Lung (tissue), 12 donors: ENCODE measurements around the gene CD58. TPM values are rescaled to one million over a fixed set of nuclear protein-coding genes. Genes with fewer than 3 reads are reported as not detected.

Experiments used
- ATAC-seq: fragments of 200-7000 bp; cut with Tn5 transposase; one replicate; pipeline ENCODE4 v1.9.1; 2020; ENCODE audit warnings: moderate number of reproducible peaks; ENCODE audit not compliant: insufficient read depth, low FRiP score
- DNase-seq, 3 donors: peaks; one replicate each; pipeline ENCODE4 v3.0.0-alpha.2; 2013 to 2017
- H3K27ac ChIP-seq, 2 donors: one replicate each; pipeline ENCODE4 v1.5.1; 2013; ENCODE audit warnings: mild to moderate bottlenecking in 2 of 2, moderate library complexity in 2 of 2, control low read depth in 1 of 2, inconsistent platforms in 1 of 2, low read depth in 1 of 2, low read length in 1 of 2
- H3K27me3 ChIP-seq, 3 donors: one replicate each; pipeline ENCODE4 v1.5.1; 2013; ENCODE audit warnings: low read length in 2 of 3; ENCODE audit not compliant: control insufficient read depth in 3 of 3, insufficient read depth in 3 of 3
- H3K36me3 ChIP-seq, 4 donors: one replicate each; pipeline ENCODE4 v1.5.1; 2013; ENCODE audit warnings: low read length in 4 of 4, mild to moderate bottlenecking in 1 of 4, moderate library complexity in 1 of 4; ENCODE audit not compliant: control insufficient read depth in 4 of 4, insufficient read depth in 4 of 4
- H3K4me1 ChIP-seq, 5 donors: one replicate each; pipeline ENCODE4 v1.5.1; 2013; ENCODE audit warnings: low read length in 5 of 5, mild to moderate bottlenecking in 2 of 5, moderate library complexity in 1 of 5; ENCODE audit not compliant: control insufficient read depth in 5 of 5, insufficient read depth in 5 of 5
- H3K4me3 ChIP-seq: one replicate; pipeline ENCODE4 v1.5.1; 2013; ENCODE audit warnings: mild to moderate bottlenecking, control low read depth, moderate library complexity
- H3K9ac ChIP-seq, 2 donors: one replicate each; pipeline ENCODE4 v1.5.1; 2013; ENCODE audit warnings: low read length in 2 of 2, control low read depth in 1 of 2; ENCODE audit not compliant: insufficient read depth in 1 of 2
- H3K9me3 ChIP-seq, 4 donors: one replicate each; pipeline ENCODE4 v1.5.1; 2013; ENCODE audit warnings: low read length in 3 of 4, mild to moderate bottlenecking in 1 of 4, moderate library complexity in 1 of 4; ENCODE audit not compliant: control insufficient read depth in 4 of 4, insufficient read depth in 3 of 4
- WGBS, 2 donors: extraction: QIAGEN DNeasy Blood & Tissue Kit; methylation state at CpG; one replicate each; pipeline ENCODE4 v1.1.7; 2013; 5-methylcytosine and 5-hydroxymethylcytosine counted together
- polyA plus RNA-seq, 2 donors: library from polyadenylated mRNA; stranded (reverse); fragments of 200-250 nt; gene quantifications; one replicate each; pipeline ENCODE4 v1.2.1, GENCODE V29; 2013
- total RNA-seq, 2 donors: library from RNA; depleted of rRNA in 1 of 2; stranded (reverse); fragments of >200 nt in 1 of 2; gene quantifications; one replicate each; pipeline ENCODE4 v1.2.1, GENCODE V29; 2014 to 2021
- TF ChIP-seq, protein P1 (sequence below): IDR thresholded peaks from 2 replicates; pipeline ENCODE4 v1.5.1; 2012; ENCODE audit warnings: mild to moderate bottlenecking; ENCODE audit errors: control extremely low read depth, extremely low read depth
- donor health status: control.
- donor health status: control.
- donor health status: Bipolar disorder and iron deficiency.
- donor health status: healthy.
- donor health status: DM: yes; HTN: yes; CAD: no.

The CD58 gene
- total and polyA plus RNA-seq, 4 donors = 27.5 to 52.1 (median 28.7) TPM

DNA sequence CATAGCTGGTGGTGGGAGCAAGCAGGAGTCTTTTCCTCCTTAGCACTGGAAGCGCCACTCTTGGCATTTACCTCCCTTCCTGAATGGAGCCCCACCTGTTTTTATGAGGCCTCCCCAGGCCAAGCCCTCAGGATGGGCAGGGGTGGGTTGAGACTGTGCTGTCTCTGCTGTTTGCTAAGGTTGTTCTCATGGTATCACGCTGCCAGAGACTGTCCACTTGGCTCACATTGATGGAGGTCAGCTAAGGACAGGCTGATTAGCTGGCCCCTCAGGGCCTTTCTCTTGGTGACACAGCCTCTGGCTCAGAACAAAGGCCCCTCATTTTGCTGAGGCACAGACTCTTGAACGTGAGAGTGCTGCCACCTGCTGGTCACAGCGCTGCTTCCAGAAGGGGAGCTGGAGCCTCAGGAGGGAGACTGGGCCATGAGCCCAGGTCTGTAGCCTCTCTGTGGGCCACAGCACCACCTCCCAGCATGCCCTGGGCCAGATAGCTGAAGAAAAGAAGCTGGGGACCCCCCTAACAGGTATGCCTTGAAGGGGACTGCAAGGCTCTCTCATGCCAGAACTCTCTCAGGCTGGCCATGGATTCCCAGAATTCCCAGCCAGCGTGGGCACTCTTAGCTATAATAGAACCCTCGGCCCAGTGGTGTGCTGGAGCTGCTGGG lies 85.6 kb downstream of the CD58 start:
- Histone ChIP-seq H3K9ac (peak overlapping the region in 1 of 2 donors; percentile 17), H3K4me1 (peaks cover 0 to 5% (median 0%) of the 10 kb centered on the region in 5 donors), H3K36me3 (no peaks in the 10 kb centered on the region), H3K27me3 (no peaks in the 10 kb centered on the region), H3K9me3 (no peaks in the 10 kb centered on the region), H3K4me3 (no peak overlapping the region), H3K27ac (no peak overlapping the region)
- TF ChIP-seq, protein P1, sequence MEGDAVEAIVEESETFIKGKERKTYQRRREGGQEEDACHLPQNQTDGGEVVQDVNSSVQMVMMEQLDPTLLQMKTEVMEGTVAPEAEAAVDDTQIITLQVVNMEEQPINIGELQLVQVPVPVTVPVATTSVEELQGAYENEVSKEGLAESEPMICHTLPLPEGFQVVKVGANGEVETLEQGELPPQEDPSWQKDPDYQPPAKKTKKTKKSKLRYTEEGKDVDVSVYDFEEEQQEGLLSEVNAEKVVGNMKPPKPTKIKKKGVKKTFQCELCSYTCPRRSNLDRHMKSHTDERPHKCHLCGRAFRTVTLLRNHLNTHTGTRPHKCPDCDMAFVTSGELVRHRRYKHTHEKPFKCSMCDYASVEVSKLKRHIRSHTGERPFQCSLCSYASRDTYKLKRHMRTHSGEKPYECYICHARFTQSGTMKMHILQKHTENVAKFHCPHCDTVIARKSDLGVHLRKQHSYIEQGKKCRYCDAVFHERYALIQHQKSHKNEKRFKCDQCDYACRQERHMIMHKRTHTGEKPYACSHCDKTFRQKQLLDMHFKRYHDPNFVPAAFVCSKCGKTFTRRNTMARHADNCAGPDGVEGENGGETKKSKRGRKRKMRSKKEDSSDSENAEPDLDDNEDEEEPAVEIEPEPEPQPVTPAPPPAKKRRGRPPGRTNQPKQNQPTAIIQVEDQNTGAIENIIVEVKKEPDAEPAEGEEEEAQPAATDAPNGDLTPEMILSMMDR = peak; percentile 88
- ATAC-seq (peak; percentile 88), DNase-seq (peak; percentile 89 to 92 (median 90))
- WGBS, 2 donors = 36 to 39% methylated on average over 6 of the region's 6 CpGs

DNA sequence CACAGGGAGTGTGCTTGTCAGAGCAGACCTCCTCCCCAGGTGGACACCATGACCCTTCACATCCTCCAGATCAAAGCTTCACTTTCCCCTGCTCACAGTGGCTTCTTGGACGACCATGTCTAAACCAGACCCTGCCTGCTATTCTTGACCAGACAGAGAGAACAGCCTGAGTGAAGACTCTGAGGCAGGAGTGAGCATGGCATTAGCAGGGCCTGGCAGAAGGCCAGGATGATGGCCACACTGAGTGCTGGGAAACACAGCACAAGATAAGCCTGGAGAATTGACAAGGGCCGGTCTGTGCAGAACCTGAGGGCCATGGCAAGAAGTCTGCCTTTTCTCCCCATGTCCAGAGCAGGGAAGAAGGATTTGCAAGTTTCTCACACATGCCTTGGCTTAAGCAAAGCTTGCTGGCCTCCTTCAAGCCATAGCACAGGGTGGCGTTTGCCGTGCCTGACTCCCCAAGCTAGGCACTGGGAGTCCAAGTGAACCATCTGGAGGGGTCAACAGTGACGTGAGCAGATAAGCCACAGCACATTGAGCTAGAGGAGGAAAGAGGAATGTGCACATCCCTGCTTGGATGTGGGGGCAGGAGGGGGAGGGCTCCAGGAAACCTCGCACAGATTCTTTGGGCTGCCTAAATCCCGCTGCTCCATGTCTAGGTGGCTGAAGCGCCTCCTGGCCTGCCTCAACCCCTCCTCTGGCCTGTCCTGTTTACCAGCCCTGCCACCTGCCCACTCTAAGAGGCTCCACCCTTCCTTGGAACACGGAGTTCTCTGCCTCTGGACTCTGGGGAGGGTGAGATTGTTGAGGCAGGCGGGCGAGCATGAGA lies 87.1 kb downstream of the CD58 start:
- 65 to 89% methylated on average over 11 of the region's 11 CpGs for WGBS, 2 donors
- Histone ChIP-seq H3K9me3 (no peaks in the 10 kb centered on the region), H3K27ac (peak overlapping the region; percentile 1 to 12), H3K4me3 (no peak overlapping the region), H3K4me1 (peaks cover 0 to 5% (median 0%) of the 10 kb centered on the region in 5 donors), H3K27me3 (no peaks in the 10 kb centered on the region), H3K9ac (no peak overlapping the region), H3K36me3 (no peaks in the 10 kb centered on the region)
- TF ChIP-seq, protein P1 = no peak
- ATAC-seq = peak; percentile 53
- no peak for DNase-seq

DNA sequence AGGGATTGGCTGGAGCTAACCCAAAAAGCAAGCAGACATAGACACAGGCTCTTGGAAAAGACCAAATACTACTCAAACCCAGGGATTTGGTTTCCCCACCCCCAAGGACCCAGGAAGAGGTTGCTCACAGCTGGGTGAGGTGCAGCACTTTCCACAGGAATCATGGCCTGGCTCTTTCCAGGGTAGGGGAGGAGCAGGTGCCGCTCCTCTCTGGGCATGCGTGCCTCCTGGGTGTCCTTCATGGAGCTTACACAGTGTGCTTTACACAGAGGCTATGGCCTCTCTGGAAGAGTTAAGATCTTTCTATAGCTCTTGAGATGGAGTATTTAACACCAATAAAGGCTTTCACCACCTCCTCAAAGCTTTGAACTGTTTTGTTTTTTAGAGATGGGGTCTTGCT lies 88.3 kb downstream of the CD58 start:
- no peak overlapping the region for H3K9ac ChIP-seq
- no peak for DNase-seq
- H3K9me3 ChIP-seq = peaks cover 0 to 2% (median 0%) of the 10 kb centered on the region in 4 donors
- no peak for ATAC-seq
- WGBS, 2 donors = 80 to 97% methylated on average over 2 of the region's 2 CpGs
- H3K36me3 ChIP-seq = no peaks in the 10 kb centered on the region
- H3K4me3 ChIP-seq = no peak overlapping the region
- peaks cover 0 to 8% (median 3%) of the 10 kb centered on the region in 5 donors for H3K4me1 ChIP-seq
- TF ChIP-seq, protein P1 = no peak
- no peaks in the 10 kb centered on the region for H3K27me3 ChIP-seq
- H3K27ac ChIP-seq = no peak overlapping the region
